CD4-positive, CD25-positive, alpha-beta regulatory T cell (primary cell): ENCODE measurements around the gene CNFN. TPM values are rescaled to one million over a fixed set of nuclear protein-coding genes. Genes with fewer than 3 reads are reported as not detected.
A peak's percentile ranks its signal among the peaks of the same experiment; 100 is the strongest.

Experiments used
- ATAC-seq, 2 donors: fragments of 150-1000 bp; cut with Tn5 transposase; one replicate each; pipeline ENCODE4 v1.10.0; 2021; ENCODE audit warnings: low read depth in 2 of 2, moderate number of reproducible peaks in 2 of 2, moderate library complexity in 1 of 2
- DNase-seq, 3 donors: peaks; one replicate each; pipeline versions ENCODE4 v3.0.0 to v3.0.0-alpha.2; 2012 to 2022; ENCODE audit warnings: mixed read lengths in 1 of 3
- H3K27ac ChIP-seq: one replicate; pipeline ENCODE4 v1.7.0; 2013; ENCODE audit warnings: mild to moderate bottlenecking, low read length; ENCODE audit not compliant: insufficient read depth, poor library complexity, severe bottlenecking
- H3K27me3 ChIP-seq: one replicate; pipeline ENCODE4 v1.7.0; 2013; ENCODE audit warnings: low read length; ENCODE audit not compliant: control insufficient read depth, insufficient read depth
- H3K36me3 ChIP-seq: one replicate; pipeline ENCODE4 v1.7.0; 2013; ENCODE audit warnings: mild to moderate bottlenecking, low read length, moderate library complexity; ENCODE audit not compliant: control insufficient read depth, insufficient read depth
- H3K4me1 ChIP-seq: 2 replicates; pipeline ENCODE4 v1.7.0; 2013; ENCODE audit warnings: mild to moderate bottlenecking, low read length; ENCODE audit not compliant: insufficient read depth, control insufficient read depth, poor library complexity, severe bottlenecking
- H3K4me3 ChIP-seq: one replicate; pipeline ENCODE4 v1.7.0; 2013; ENCODE audit warnings: low read depth, mild to moderate bottlenecking, low read length, moderate library complexity
- H3K9me3 ChIP-seq, 2 experiments: 1 replicate in 1 of 2; 2 replicates in 1 of 2; pipeline ENCODE4 v1.7.0; 2013; ENCODE audit warnings: low read length in 2 of 2, mild to moderate bottlenecking in 1 of 2, moderate library complexity in 1 of 2; ENCODE audit not compliant: control insufficient read depth in 2 of 2
- H3K27ac Mint-ChIP-seq, 3 donors: one replicate each; pipeline ENCODE4 v1.8.0; 2020 to 2022; ENCODE audit warnings: mild to moderate bottlenecking in 3 of 3, mixed read lengths in 3 of 3, moderate library complexity in 2 of 3
- H3K27me3 Mint-ChIP-seq: one replicate; pipeline ENCODE4 v1.8.0; 2022; ENCODE audit warnings: mild to moderate bottlenecking, mixed read lengths
- H3K36me3 Mint-ChIP-seq: one replicate; pipeline ENCODE4 v1.8.0; 2020; ENCODE audit warnings: mixed read lengths
- H3K4me1 Mint-ChIP-seq, 4 donors: one replicate each; pipeline ENCODE4 v1.8.0; 2020 to 2022; ENCODE audit warnings: mixed read lengths in 4 of 4, mild to moderate bottlenecking in 1 of 4
- H3K4me3 Mint-ChIP-seq, 4 donors: one replicate each; pipeline ENCODE4 v1.8.0; 2020 to 2022; ENCODE audit warnings: mild to moderate bottlenecking in 4 of 4, mixed read lengths in 4 of 4, moderate library complexity in 3 of 4
- H3K9me3 Mint-ChIP-seq, 7 donors: one replicate each; pipeline ENCODE4 v1.8.0; 2020 to 2022; ENCODE audit warnings: mixed read lengths in 7 of 7, mild to moderate bottlenecking in 3 of 7, moderate library complexity in 2 of 7
- polyA plus RNA-seq, 4 donors: library from polyadenylated mRNA; unstranded; fragments of 300-500 nt; fragmentation: Illumina TruSeq; gene quantifications; one replicate each; pipeline ENCODE4 v1.2.3, GENCODE V29; 2021
- total RNA-seq: library from RNA; stranded (reverse); gene quantifications from one replicate; pipeline ENCODE4 v1.2.3, GENCODE V29; 2022

CNFN gene
- total and polyA plus RNA-seq, 5 donors from 2014 or later, result 0.49 TPM; not detected in 3

- H3K36me3 ChIP-seq, result peaks cover 13% of the 10 kb centered on the region
- no peak overlapping the region for H3K4me3 ChIP-seq
- no peaks in the 10 kb centered on the region for H3K9me3 ChIP-seq
- H3K27ac ChIP-seq, result no peak overlapping the region
- ATAC-seq, result peak; percentile 46 to 50
- peak overlapping the region in 2 of 3 donors; percentile 27 to 48 for H3K27ac Mint-ChIP-seq
- H3K27me3 ChIP-seq, result no peaks in the 10 kb centered on the region
- peaks cover 11 to 56% (median 32%) of the 10 kb centered on the region in 4 donors for H3K4me1 Mint-ChIP-seq
- H3K36me3 Mint-ChIP-seq, result peaks cover 3% of the 10 kb centered on the region
- DNase-seq, result peak; percentile 63 to 89 (median 78)
- H3K27me3 Mint-ChIP-seq, result no peaks in the 10 kb centered on the region
- no peaks in the 10 kb centered on the region for H3K9me3 Mint-ChIP-seq
- H3K4me1 ChIP-seq, result peaks cover 45% of the 10 kb centered on the region
- H3K4me3 Mint-ChIP-seq, result peak overlapping the region; percentile 12 to 86 (median 46)
These were observed 30.0 kb upstream of the CNFN start for GRCh38 chr19:42420055-42420544.

- peaks cover 11 to 52% (median 32%) of the 10 kb centered on the region in 4 donors for H3K4me1 Mint-ChIP-seq
- H3K27me3 Mint-ChIP-seq, result no peaks in the 10 kb centered on the region
- DNase-seq, result no peak
- H3K4me3 Mint-ChIP-seq, result no peak overlapping the region
- Histone ChIP-seq H3K4me1 (peaks cover 45% of the 10 kb centered on the region), H3K4me3 (no peak overlapping the region), H3K27me3 (no peaks in the 10 kb centered on the region), H3K27ac (no peak overlapping the region), H3K36me3 (peaks cover 19% of the 10 kb centered on the region), H3K9me3 (no peaks in the 10 kb centered on the region)
- ATAC-seq, result no peak
- no peaks in the 10 kb centered on the region for H3K9me3 Mint-ChIP-seq
- H3K36me3 Mint-ChIP-seq, result peaks cover 3% of the 10 kb centered on the region
- H3K27ac Mint-ChIP-seq, result no peak overlapping the region
These were observed 29.2 kb upstream of the CNFN start for GRCh38 chr19:42419309-42419708.

GRCh38 chr19:42412661-42413076, 22.6 kb upstream of the CNFN start:
- Histone ChIP-seq H3K27me3 (no peaks in the 10 kb centered on the region), H3K27ac (no peak overlapping the region), H3K36me3 (peaks cover 25% of the 10 kb centered on the region), H3K4me3 (no peak overlapping the region), H3K9me3 (no peaks in the 10 kb centered on the region), H3K4me1 (no peaks in the 10 kb centered on the region)
- DNase-seq (no peak), ATAC-seq (no peak)
- Mint-ChIP-seq H3K4me3 (no peak overlapping the region), H3K27me3 (no peaks in the 10 kb centered on the region), H3K4me1 (peaks cover 0 to 23% (median 1%) of the 10 kb centered on the region in 4 donors), H3K9me3 (peaks cover 0 to 1% (median 0%) of the 10 kb centered on the region in 7 donors), H3K27ac (no peak overlapping the region), H3K36me3 (peaks cover 14% of the 10 kb centered on the region)

- no peaks in the 10 kb centered on the region for H3K27me3 Mint-ChIP-seq
- no peak overlapping the region for H3K4me3 Mint-ChIP-seq
- no peak for DNase-seq
- peaks cover 24% of the 10 kb centered on the region for H3K36me3 ChIP-seq
- no peak for ATAC-seq
- H3K27me3 ChIP-seq, result no peaks in the 10 kb centered on the region
- H3K4me3 ChIP-seq, result no peak overlapping the region
- no peak overlapping the region for H3K27ac ChIP-seq
- H3K27ac Mint-ChIP-seq, result peak overlapping the region in 2 of 3 donors; percentile 14 to 36
- no peaks in the 10 kb centered on the region for H3K4me1 ChIP-seq
- H3K36me3 Mint-ChIP-seq, result peaks cover 17% of the 10 kb centered on the region
- peaks cover 0 to 1% (median 0%) of the 10 kb centered on the region in 7 donors for H3K9me3 Mint-ChIP-seq
- peaks cover 0 to 23% (median 1%) of the 10 kb centered on the region in 4 donors for H3K4me1 Mint-ChIP-seq
- no peaks in the 10 kb centered on the region for H3K9me3 ChIP-seq
These were observed 22.1 kb upstream of the CNFN start for GRCh38 chr19:42412227-42412626.

GRCh38 chr19:42411581-42412178, 21.6 kb upstream of the CNFN start:
- Mint-ChIP-seq H3K36me3 (peaks cover 17% of the 10 kb centered on the region), H3K4me1 (peaks cover 0 to 23% (median 1%) of the 10 kb centered on the region in 4 donors), H3K27me3 (no peaks in the 10 kb centered on the region), H3K9me3 (peaks cover 0 to 1% (median 0%) of the 10 kb centered on the region in 7 donors), H3K4me3 (no peak overlapping the region), H3K27ac (peak overlapping the region in 1 of 3 donors; percentile 82)
- Histone ChIP-seq H3K4me1 (no peaks in the 10 kb centered on the region), H3K36me3 (peaks cover 23% of the 10 kb centered on the region), H3K9me3 (no peaks in the 10 kb centered on the region), H3K27me3 (no peaks in the 10 kb centered on the region), H3K27ac (no peak overlapping the region), H3K4me3 (no peak overlapping the region)
- ATAC-seq, result no peak
- no peak for DNase-seq

- Histone ChIP-seq H3K27ac (no peak overlapping the region), H3K4me3 (no peak overlapping the region), H3K27me3 (no peaks in the 10 kb centered on the region), H3K36me3 (peaks cover 18% of the 10 kb centered on the region), H3K9me3 (no peaks in the 10 kb centered on the region), H3K4me1 (no peaks in the 10 kb centered on the region)
- ATAC-seq (no peak), DNase-seq (no peak)
- Mint-ChIP-seq H3K9me3 (peaks cover 0 to 1% (median 0%) of the 10 kb centered on the region in 7 donors), H3K27ac (no peak overlapping the region), H3K27me3 (no peaks in the 10 kb centered on the region), H3K4me1 (peaks cover 0 to 23% (median 1%) of the 10 kb centered on the region in 4 donors), H3K4me3 (no peak overlapping the region), H3K36me3 (peaks cover 18% of the 10 kb centered on the region)
These were observed 20.3 kb upstream of the CNFN start for GRCh38 chr19:42410371-42410770.

- Histone ChIP-seq H3K4me1 (no peaks in the 10 kb centered on the region), H3K36me3 (peaks cover 13% of the 10 kb centered on the region), H3K4me3 (no peak overlapping the region), H3K9me3 (no peaks in the 10 kb centered on the region), H3K27ac (no peak overlapping the region), H3K27me3 (no peaks in the 10 kb centered on the region)
- H3K36me3 Mint-ChIP-seq, result peaks cover 22% of the 10 kb centered on the region
- H3K27me3 Mint-ChIP-seq, result no peaks in the 10 kb centered on the region
- H3K4me3 Mint-ChIP-seq, result no peak overlapping the region
- peaks cover 0 to 23% (median 1%) of the 10 kb centered on the region in 4 donors for H3K4me1 Mint-ChIP-seq
- H3K9me3 Mint-ChIP-seq, result peaks cover 0 to 1% (median 0%) of the 10 kb centered on the region in 7 donors
- DNase-seq (no peak), ATAC-seq (no peak)
- H3K27ac Mint-ChIP-seq, result no peak overlapping the region
These were observed 19.4 kb upstream of the CNFN start for GRCh38 chr19:42409477-42409876.

GRCh38 chr19:42407816-42408175, 17.7 kb upstream of the CNFN start:
- Histone ChIP-seq H3K27ac (no peak overlapping the region), H3K27me3 (no peaks in the 10 kb centered on the region), H3K4me3 (no peak overlapping the region), H3K36me3 (peaks cover 12% of the 10 kb centered on the region), H3K4me1 (no peaks in the 10 kb centered on the region), H3K9me3 (no peaks in the 10 kb centered on the region)
- H3K9me3 Mint-ChIP-seq, result peaks cover 0 to 1% (median 0%) of the 10 kb centered on the region in 7 donors
- no peak for DNase-seq
- H3K4me1 Mint-ChIP-seq, result peaks cover 0 to 17% (median under 1%) of the 10 kb centered on the region in 4 donors
- H3K27ac Mint-ChIP-seq, result no peak overlapping the region
- H3K27me3 Mint-ChIP-seq, result no peaks in the 10 kb centered on the region
- no peak for ATAC-seq
- H3K36me3 Mint-ChIP-seq, result peaks cover 21% of the 10 kb centered on the region
- no peak overlapping the region for H3K4me3 Mint-ChIP-seq
